Measurements from ENCODE around the gene DCDC2C.

Gene DCDC2C

GRCh38 chr2:3776311-3776710 is 72.9 kb downstream of the DCDC2C start:
- no peak for TF ChIP-seq GATA2 (IDR thresholded peaks at IDR 0.05; ENCODE audit: low read depth, low read length)

- no peak for TF ChIP-seq GATA3 (IDR thresholded peaks at IDR 0.05; ENCODE audit: low read depth, low read length)
- TF ChIP-seq GATA2 (IDR thresholded peaks at IDR 0.05; ENCODE audit: low read depth, low read length), result no peak
Measured at GRCh38 chr2:3777966-3778365, 74.6 kb downstream of the DCDC2C start.

GRCh38 chr2:3778851-3779495 is 75.6 kb downstream of the DCDC2C start:
- TF ChIP-seq GATA3 (IDR thresholded peaks at IDR 0.05; ENCODE audit: low read depth, low read length) (no peak), GATA2 (IDR thresholded peaks at IDR 0.05; ENCODE audit: low read depth, low read length) (no peak)

GRCh38 chr2:3779496-3780049 is 76.2 kb downstream of the DCDC2C start:
- TF ChIP-seq GATA3 (IDR thresholded peaks at IDR 0.05; ENCODE audit: low read depth, low read length) (no peak), GATA2 (IDR thresholded peaks at IDR 0.05; ENCODE audit: low read depth, low read length) (no peak)

- TF ChIP-seq GATA3 (IDR thresholded peaks at IDR 0.05; ENCODE audit: low read depth, low read length), result no peak
- TF ChIP-seq GATA2 (IDR thresholded peaks at IDR 0.05; ENCODE audit: low read depth, low read length), result no peak
Measured at GRCh38 chr2:3780477-3781402, 77.4 kb downstream of the DCDC2C start.

GRCh38 chr2:3784731-3785130 is 81.4 kb downstream of the DCDC2C start:
- no peak for TF ChIP-seq GATA3 (IDR thresholded peaks at IDR 0.05; ENCODE audit: low read depth, low read length)
- TF ChIP-seq GATA2 (IDR thresholded peaks at IDR 0.05; ENCODE audit: low read depth, low read length), result no peak

GRCh38 chr2:3785220-3785889 is 82.0 kb downstream of the DCDC2C start:
- no peak for TF ChIP-seq GATA2 (IDR thresholded peaks at IDR 0.05; ENCODE audit: low read depth, low read length)
- TF ChIP-seq GATA3 (IDR thresholded peaks at IDR 0.05; ENCODE audit: low read depth, low read length), result no peak

GRCh38 chr2:3785890-3786273 is 82.5 kb downstream of the DCDC2C start:
- no peak for TF ChIP-seq GATA2 (IDR thresholded peaks at IDR 0.05; ENCODE audit: low read depth, low read length)
- TF ChIP-seq GATA3 (IDR thresholded peaks at IDR 0.05; ENCODE audit: low read depth, low read length), result no peak

GRCh38 chr2:3787768-3788167 is 84.4 kb downstream of the DCDC2C start:
- TF ChIP-seq GATA3 (IDR thresholded peaks at IDR 0.05; ENCODE audit: low read depth, low read length), result no peak

GRCh38 chr2:3789256-3789655 is 85.9 kb downstream of the DCDC2C start:
- TF ChIP-seq GATA3 (IDR thresholded peaks at IDR 0.05; ENCODE audit: low read depth, low read length), result no peak
- TF ChIP-seq GATA2 (IDR thresholded peaks at IDR 0.05; ENCODE audit: low read depth, low read length), result no peak

GRCh38 chr2:3793249-3793648 is 89.9 kb downstream of the DCDC2C start:
- no peak for TF ChIP-seq GATA2 (IDR thresholded peaks at IDR 0.05; ENCODE audit: low read depth, low read length)
- TF ChIP-seq GATA3 (IDR thresholded peaks at IDR 0.05; ENCODE audit: low read depth, low read length), result no peak

GRCh38 chr2:3801506-3801905 is 98.1 kb downstream of the DCDC2C start:
- no peak for TF ChIP-seq GATA2 (IDR thresholded peaks at IDR 0.05; ENCODE audit: low read depth, low read length)
- no peak for TF ChIP-seq GATA3 (IDR thresholded peaks at IDR 0.05; ENCODE audit: low read depth, low read length)

GRCh38 chr2:3805201-3805939 is 102.0 kb downstream of the DCDC2C start:
- no peak for TF ChIP-seq GATA2 (IDR thresholded peaks at IDR 0.05; ENCODE audit: low read depth, low read length)
- TF ChIP-seq GATA3 (IDR thresholded peaks at IDR 0.05; ENCODE audit: low read depth, low read length), result no peak

- TF ChIP-seq GATA2 (IDR thresholded peaks at IDR 0.05; ENCODE audit: low read depth, low read length), result no peak
- no peak for TF ChIP-seq GATA3 (IDR thresholded peaks at IDR 0.05; ENCODE audit: low read depth, low read length)
Measured at GRCh38 chr2:3806168-3806567, 102.8 kb downstream of the DCDC2C start.

Measured in SH-SY5Y (cell line).